SU-DHL-6 (cell line): ENCODE data around the gene SSNA1.

Experiments
- EZH2phosphoT487 ChIP-seq: fragments of 200-600 bp; sonication (generic), shearing (Covaris generic); conservative IDR thresholded peaks from 2 replicates; pipeline ENCODE4 v1.6.1; 2018; ENCODE audit warnings: mild to moderate bottlenecking, antibody characterized with exemption, low read length, moderate library complexity, mixed read lengths
- TF ChIP-seq, protein P1 (sequence below): fragments of 200-600 bp; sonication (generic); IDR thresholded peaks from one replicate; pipeline ENCODE4 v1.5.1; 2017; ENCODE audit warnings: antibody characterized with exemption, mild to moderate bottlenecking, low read length, moderate library complexity; ENCODE audit not compliant: insufficient read depth, poor library complexity, severe bottlenecking

DNA sequence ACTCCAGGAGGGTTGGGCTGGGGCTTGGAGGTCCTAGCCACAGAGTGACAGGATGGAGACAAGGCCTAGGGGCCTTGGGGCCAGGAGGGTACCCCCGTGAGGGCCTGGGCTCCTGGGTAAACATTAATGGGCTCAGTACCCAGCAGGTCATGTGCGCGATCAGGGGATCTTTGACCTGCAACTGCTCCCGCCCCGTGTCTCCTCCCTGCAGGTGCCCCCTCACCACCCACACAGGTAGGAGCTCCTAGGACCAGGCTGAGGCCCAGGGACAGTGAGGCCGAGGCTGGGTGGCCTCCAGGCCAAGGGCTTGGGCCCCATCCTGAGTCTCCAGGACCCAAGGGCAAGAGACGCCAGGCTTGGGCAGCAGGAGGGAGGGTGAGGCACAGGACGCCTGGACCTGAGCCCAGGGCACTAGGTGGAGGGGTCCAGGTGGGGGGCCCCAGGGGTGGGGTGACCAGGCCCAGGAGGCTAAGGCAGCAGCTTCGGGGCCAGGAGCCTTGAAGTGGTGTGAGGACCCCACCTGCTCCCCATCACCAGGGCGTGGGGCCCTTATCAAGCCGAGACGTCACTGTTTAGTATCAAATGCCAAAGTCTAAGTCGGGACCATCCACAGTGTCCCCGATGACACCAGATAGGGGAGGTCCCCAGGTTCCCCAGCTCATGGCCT, 42.4 kb downstream of the SSNA1 start, which contains the start of gene SLC34A3:
- TF ChIP-seq, protein P1, sequence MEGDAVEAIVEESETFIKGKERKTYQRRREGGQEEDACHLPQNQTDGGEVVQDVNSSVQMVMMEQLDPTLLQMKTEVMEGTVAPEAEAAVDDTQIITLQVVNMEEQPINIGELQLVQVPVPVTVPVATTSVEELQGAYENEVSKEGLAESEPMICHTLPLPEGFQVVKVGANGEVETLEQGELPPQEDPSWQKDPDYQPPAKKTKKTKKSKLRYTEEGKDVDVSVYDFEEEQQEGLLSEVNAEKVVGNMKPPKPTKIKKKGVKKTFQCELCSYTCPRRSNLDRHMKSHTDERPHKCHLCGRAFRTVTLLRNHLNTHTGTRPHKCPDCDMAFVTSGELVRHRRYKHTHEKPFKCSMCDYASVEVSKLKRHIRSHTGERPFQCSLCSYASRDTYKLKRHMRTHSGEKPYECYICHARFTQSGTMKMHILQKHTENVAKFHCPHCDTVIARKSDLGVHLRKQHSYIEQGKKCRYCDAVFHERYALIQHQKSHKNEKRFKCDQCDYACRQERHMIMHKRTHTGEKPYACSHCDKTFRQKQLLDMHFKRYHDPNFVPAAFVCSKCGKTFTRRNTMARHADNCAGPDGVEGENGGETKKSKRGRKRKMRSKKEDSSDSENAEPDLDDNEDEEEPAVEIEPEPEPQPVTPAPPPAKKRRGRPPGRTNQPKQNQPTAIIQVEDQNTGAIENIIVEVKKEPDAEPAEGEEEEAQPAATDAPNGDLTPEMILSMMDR, result no peak
- TF ChIP-seq EZH2phosphoT487, result no peak
